Neutrophil (primary cell): ENCODE results near the gene TICAM2.
A peak's percentile ranks its signal among the peaks of the same experiment; 100 is the strongest.

Source experiments
- H3K27ac ChIP-seq: fragments of 200-600 bp; sonication (generic); 2 replicates; pipeline ENCODE4 v1.5.1; 2016; ENCODE audit warnings: mild to moderate bottlenecking, moderate library complexity
- H3K27me3 ChIP-seq: fragments of 200-600 bp; sonication (generic); 2 replicates; pipeline ENCODE4 v1.6.0; 2016; ENCODE audit warnings: mild to moderate bottlenecking
- H3K36me3 ChIP-seq: fragments of 200-600 bp; sonication (generic); 2 replicates; pipeline ENCODE4 v1.5.1; 2017
- H3K4me1 ChIP-seq, 2 experiments: fragments of 200-600 bp in 1 of 2; sonication (generic) in 1 of 2; 1 replicate in 1 of 2; 2 replicates in 1 of 2; pipeline versions ENCODE4 v1.5.1 to v1.6.1; 2013 to 2016; ENCODE audit warnings: low read depth in 1 of 2, low read length in 1 of 2, mild to moderate bottlenecking in 1 of 2, moderate library complexity in 1 of 2; ENCODE audit not compliant: control insufficient read depth in 1 of 2, insufficient read depth in 1 of 2
- H3K4me3 ChIP-seq, 2 experiments: fragments of 200-600 bp in 1 of 2; sonication (generic) in 1 of 2; 1 replicate in 1 of 2; 2 replicates in 1 of 2; pipeline ENCODE4 v1.5.1; 2013 to 2016; ENCODE audit warnings: low read depth in 1 of 2, low read length in 1 of 2, mild to moderate bottlenecking in 1 of 2, moderate library complexity in 1 of 2
- H3K9me3 ChIP-seq: fragments of 200-600 bp; sonication (generic); 2 replicates; pipeline ENCODE4 v1.5.1; 2016
- CTCF ChIP-seq: fragments of 200-600 bp; sonication (generic); IDR thresholded peaks from 2 replicates; pipeline ENCODE4 v1.5.1; 2016; ENCODE audit warnings: antibody characterized with exemption

Gene TICAM2

GRCh38 chr5:115532517-115532916 is 69.8 kb downstream of the TICAM2 start:
- H3K36me3 ChIP-seq, result peaks cover 24% of the 10 kb centered on the region
- H3K4me1 ChIP-seq, result peaks cover 9 to 26% of the 10 kb centered on the region in 2 experiments
- H3K27ac ChIP-seq, result peak overlapping the region; percentile 58
- H3K9me3 ChIP-seq, result no peaks in the 10 kb centered on the region
- no peaks in the 10 kb centered on the region for H3K27me3 ChIP-seq
- TF ChIP-seq CTCF, result no peak
- no peak overlapping the region for H3K4me3 ChIP-seq

DNA sequence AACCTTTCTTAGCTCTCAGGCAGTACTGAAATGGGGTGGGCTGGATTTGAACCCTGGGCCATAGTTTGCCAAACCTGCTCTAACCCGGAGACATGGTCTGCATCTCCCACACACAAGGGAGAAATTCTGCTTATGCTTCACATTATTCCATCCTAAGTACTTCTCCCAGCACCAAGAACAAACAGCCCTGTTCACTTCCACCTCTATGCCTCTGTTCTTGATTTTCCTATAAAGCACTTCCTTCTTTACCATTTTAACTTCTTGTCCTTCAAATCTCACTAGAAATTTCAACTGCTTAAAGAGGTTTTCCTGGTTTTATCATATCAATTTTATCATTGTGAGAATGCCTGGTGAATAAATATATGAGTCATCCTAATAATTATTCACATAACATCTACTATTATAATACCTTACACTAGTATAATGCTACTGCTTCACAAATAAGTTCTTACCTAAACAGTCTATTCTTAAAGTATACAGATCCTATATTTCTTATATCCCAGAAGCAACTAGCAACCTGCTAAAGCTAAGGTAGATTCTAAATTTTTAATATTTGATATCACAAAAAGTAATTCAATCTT is 70.4 kb downstream of the TICAM2 start:
- Histone ChIP-seq H3K27ac (peak overlapping the region; percentile 58), H3K27me3 (no peaks in the 10 kb centered on the region), H3K4me3 (no peak overlapping the region), H3K4me1 (peaks cover 2 to 22% of the 10 kb centered on the region in 2 experiments), H3K36me3 (peaks cover 26% of the 10 kb centered on the region), H3K9me3 (no peaks in the 10 kb centered on the region)
- no peak for TF ChIP-seq CTCF

DNA sequence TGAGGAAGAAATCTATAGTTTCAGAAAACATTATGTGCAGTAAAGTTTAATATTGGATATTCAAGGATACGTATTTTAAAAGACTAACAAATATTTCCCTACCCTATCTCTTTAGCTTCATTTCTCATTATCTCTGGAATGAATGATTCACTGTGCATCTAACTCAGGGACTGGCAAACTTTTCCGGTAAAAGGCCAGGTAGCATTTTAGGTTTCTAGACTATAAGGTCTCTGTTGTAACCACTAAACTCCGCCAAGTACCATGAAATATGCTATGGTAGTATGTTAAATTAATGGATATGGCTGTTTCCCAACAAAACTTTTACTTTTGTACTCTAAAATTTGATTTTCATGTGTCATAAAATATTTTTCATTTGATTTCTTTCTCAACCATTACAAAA is 70.9 kb downstream of the TICAM2 start:
- Histone ChIP-seq H3K36me3 (peaks cover 29% of the 10 kb centered on the region), H3K4me3 (no peak overlapping the region)

GRCh38 chr5:115530426-115530825 is 71.9 kb downstream of the TICAM2 start:
- H3K4me1 ChIP-seq, result peaks cover 0 to 10% of the 10 kb centered on the region in 2 experiments
- no peak overlapping the region for H3K27ac ChIP-seq
- TF ChIP-seq CTCF, result no peak
- H3K27me3 ChIP-seq, result no peaks in the 10 kb centered on the region
- no peaks in the 10 kb centered on the region for H3K9me3 ChIP-seq
- peaks cover 26% of the 10 kb centered on the region for H3K36me3 ChIP-seq
- no peak overlapping the region for H3K4me3 ChIP-seq

More for the DNA sequence above, 70.9 kb downstream of the TICAM2 start:
- Histone ChIP-seq H3K9me3 (no peaks in the 10 kb centered on the region), H3K27me3 (no peaks in the 10 kb centered on the region), H3K27ac (peak overlapping the region; percentile 58), H3K4me1 (peaks cover 0 to 18% of the 10 kb centered on the region in 2 experiments)
- no peak for TF ChIP-seq CTCF
